OCI-LY3 (cell line): ENCODE results near the gene CENPB.

Source experiments
- H2AFZ ChIP-seq: fragments of 200-600, 300-600 bp; shearing (Covaris generic); 2 replicates; pipeline ENCODE4 v1.6.0; 2014; ENCODE audit warnings: antibody characterized with exemption, low read depth, low read length
- H3K27ac ChIP-seq: fragments of 200-600, 300-600 bp; sonication (generic); 2 replicates; pipeline ENCODE4 v1.5.1; 2014; ENCODE audit warnings: mild to moderate bottlenecking, low read length, moderate library complexity, mixed read lengths
- H3K27me3 ChIP-seq: fragments of 200-600, 300-600 bp; sonication (generic); 2 replicates; pipeline ENCODE4 v1.6.1; 2014; ENCODE audit warnings: low read depth, low read length, mixed read lengths
- H3K36me3 ChIP-seq: fragments of 200-600, 300-600 bp; sonication (generic); replicated peaks from 2 replicates; pipeline ENCODE3; 2014; ENCODE audit warnings: low read depth, low read length, mixed read lengths
- H3K4me1 ChIP-seq: fragments of 300-600, 200-600 bp; sonication (generic); 2 replicates; pipeline ENCODE4 v1.6.1; 2014; ENCODE audit warnings: low read length, mixed read lengths
- H3K4me2 ChIP-seq: fragments of 200-600, 300-600 bp; sonication (generic); 2 replicates; pipeline ENCODE4 v1.6.1; 2014; ENCODE audit warnings: low read length, mixed read lengths
- H3K4me3 ChIP-seq: fragments of 300-600, 200-600 bp; sonication (generic); 2 replicates; pipeline ENCODE4 v1.5.1; 2014; ENCODE audit warnings: antibody characterized with exemption, mild to moderate bottlenecking, low read length, moderate library complexity
- H3K79me2 ChIP-seq: fragments of 300-600, 200-600 bp; shearing (Covaris generic); 2 replicates; pipeline ENCODE4 v1.6.1; 2014; ENCODE audit warnings: mild to moderate bottlenecking, low read length, mixed read lengths
- H3K9ac ChIP-seq: fragments of 300-600, 200-600 bp; shearing (Covaris generic); 2 replicates; pipeline ENCODE4 v1.6.0; 2014; ENCODE audit warnings: mild to moderate bottlenecking, low read length, moderate library complexity
- H3K9me3 ChIP-seq: fragments of 200-600, 300-600 bp; shearing (Covaris generic); 2 replicates; pipeline ENCODE4 v1.6.1; 2014; ENCODE audit warnings: low read length, mixed read lengths; ENCODE audit not compliant: insufficient read depth
- H4K20me1 ChIP-seq: fragments of 200-600, 300-600 bp; sonication (generic); 2 replicates; pipeline ENCODE4 v1.6.1; 2016; ENCODE audit warnings: low read length, mixed read lengths; ENCODE audit not compliant: insufficient read depth
- CTCF ChIP-seq: fragments of 200-600, 300-600 bp; sonication (generic); IDR thresholded peaks from 2 replicates; pipeline ENCODE4 v1.5.1; 2014; ENCODE audit warnings: antibody characterized with exemption, low read length, low read depth
- EZH2phosphoT487 ChIP-seq: fragments of 200-600 bp; shearing (Covaris generic); IDR thresholded peaks from 2 replicates; pipeline ENCODE4 v1.6.1; 2018; ENCODE audit warnings: antibody characterized with exemption, mixed run types, low read depth

Gene CENPB

GRCh38 chr20:3758566-3758965, 28.0 kb downstream of the CENPB start:
- Histone ChIP-seq H3K36me3 (peaks cover 12% of the 10 kb centered on the region), H3K9ac (no peak overlapping the region), H3K27ac (no peak overlapping the region), H4K20me1 (no peaks in the 10 kb centered on the region), H3K4me2 (no peak overlapping the region), H3K79me2 (no peaks in the 10 kb centered on the region), H3K4me1 (no peaks in the 10 kb centered on the region), H3K27me3 (no peaks in the 10 kb centered on the region), H3K9me3 (no peaks in the 10 kb centered on the region), H3K4me3 (no peak overlapping the region), H2AFZ (no peak overlapping the region)
- TF ChIP-seq EZH2phosphoT487 = no peak
- no peak for TF ChIP-seq CTCF

- no peaks in the 10 kb centered on the region; the same call in 1 of the 2 replicates for H4K20me1 ChIP-seq
- no peaks in the 10 kb centered on the region for H3K79me2 ChIP-seq
- H2AFZ ChIP-seq = no peak overlapping the region
- H3K9me3 ChIP-seq = no peaks in the 10 kb centered on the region
- TF ChIP-seq CTCF (no peak), EZH2phosphoT487 (no peak)
- no peak overlapping the region for H3K9ac ChIP-seq
- H3K4me2 ChIP-seq = no peak overlapping the region
- no peak overlapping the region for H3K4me3 ChIP-seq
- no peaks in the 10 kb centered on the region for H3K4me1 ChIP-seq
- no peaks in the 10 kb centered on the region for H3K27me3 ChIP-seq
- no peak overlapping the region for H3K27ac ChIP-seq
- H3K36me3 ChIP-seq = peaks cover 12% of the 10 kb centered on the region
Measured at GRCh38 chr20:3757268-3757667, 29.3 kb downstream of the CENPB start.

- TF ChIP-seq CTCF = no peak
- no peak for TF ChIP-seq EZH2phosphoT487
- Histone ChIP-seq H3K4me2 (no peak overlapping the region), H3K27ac (no peak overlapping the region)
Measured at GRCh38 chr20:3755814-3756480, 30.6 kb downstream of the CENPB start.

GRCh38 chr20:3755269-3755668, 31.3 kb downstream of the CENPB start:
- no peaks in the 10 kb centered on the region for H3K4me1 ChIP-seq
- H4K20me1 ChIP-seq = no peaks in the 10 kb centered on the region; the same call in 1 of the 2 replicates
- H3K79me2 ChIP-seq = no peaks in the 10 kb centered on the region
- H3K9me3 ChIP-seq = no peaks in the 10 kb centered on the region
- no peaks in the 10 kb centered on the region for H3K27me3 ChIP-seq
- H3K4me3 ChIP-seq = no peak overlapping the region
- TF ChIP-seq CTCF (no peak), EZH2phosphoT487 (no peak)
- H3K4me2 ChIP-seq = no peak overlapping the region
- H3K9ac ChIP-seq = no peak overlapping the region
- H3K36me3 ChIP-seq = peaks cover 14% of the 10 kb centered on the region
- H3K27ac ChIP-seq = no peak overlapping the region
- H2AFZ ChIP-seq = no peak overlapping the region

More at GRCh38 chr20:3755814-3756480, 30.6 kb downstream of the CENPB start:
- Histone ChIP-seq H2AFZ (no peak overlapping the region), H3K4me1 (no peaks in the 10 kb centered on the region), H3K9ac (no peak overlapping the region), H4K20me1 (no peaks in the 10 kb centered on the region; the same call in 1 of the 2 replicates), H3K36me3 (peaks cover 14% of the 10 kb centered on the region), H3K27me3 (no peaks in the 10 kb centered on the region), H3K9me3 (no peaks in the 10 kb centered on the region), H3K79me2 (no peaks in the 10 kb centered on the region), H3K4me3 (no peak overlapping the region)
